GM19395 (cell line): ENCODE data around the gene GLT8D1.
"Not testable (repeated sequence)": the region's sequence is repeated elsewhere in the genome, so short reads cannot be mapped to it uniquely, and the experiment has no call there.

Experiments
- ATAC-seq: cut with Tn5 transposase; IDR thresholded peaks from one replicate; pipeline ENCODE4 v1.9.1; 2021; ENCODE audit warnings: mild to moderate bottlenecking, moderate library complexity; ENCODE audit not compliant: unreplicated experiment

The GLT8D1 gene

GRCh38 chr3:52681596-52681995, 24.0 kb downstream of the GLT8D1 start:
- ATAC-seq: no peak

GRCh38 chr3:52679811-52680210, 25.8 kb downstream of the GLT8D1 start:
- ATAC-seq: no peak

DNA sequence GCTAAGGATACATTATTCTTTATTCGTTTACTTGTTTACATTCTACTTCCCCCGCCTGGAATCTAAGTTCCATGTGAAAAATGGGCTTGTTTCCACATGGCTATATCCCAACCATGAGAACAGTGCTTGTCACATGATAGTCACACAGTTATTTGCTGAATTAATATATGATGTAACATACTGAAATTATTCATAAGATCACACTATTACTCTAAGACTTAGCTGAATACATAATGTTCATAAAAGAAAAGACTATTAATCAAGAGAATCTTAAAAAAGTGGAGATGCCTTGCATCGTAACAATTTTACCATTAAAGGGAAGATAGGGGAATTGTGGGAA, 26.4 kb downstream of the GLT8D1 start:
- ATAC-seq: no peak

- no peak for ATAC-seq
Observed at GRCh38 chr3:52678265-52679198, 27.1 kb downstream of the GLT8D1 start.

GRCh38 chr3:52676201-52676600, 29.4 kb downstream of the GLT8D1 start:
- not testable (repeated sequence) for ATAC-seq

- ATAC-seq: no peak
Observed at GRCh38 chr3:52671676-52672075, 33.9 kb downstream of the GLT8D1 start.

DNA sequence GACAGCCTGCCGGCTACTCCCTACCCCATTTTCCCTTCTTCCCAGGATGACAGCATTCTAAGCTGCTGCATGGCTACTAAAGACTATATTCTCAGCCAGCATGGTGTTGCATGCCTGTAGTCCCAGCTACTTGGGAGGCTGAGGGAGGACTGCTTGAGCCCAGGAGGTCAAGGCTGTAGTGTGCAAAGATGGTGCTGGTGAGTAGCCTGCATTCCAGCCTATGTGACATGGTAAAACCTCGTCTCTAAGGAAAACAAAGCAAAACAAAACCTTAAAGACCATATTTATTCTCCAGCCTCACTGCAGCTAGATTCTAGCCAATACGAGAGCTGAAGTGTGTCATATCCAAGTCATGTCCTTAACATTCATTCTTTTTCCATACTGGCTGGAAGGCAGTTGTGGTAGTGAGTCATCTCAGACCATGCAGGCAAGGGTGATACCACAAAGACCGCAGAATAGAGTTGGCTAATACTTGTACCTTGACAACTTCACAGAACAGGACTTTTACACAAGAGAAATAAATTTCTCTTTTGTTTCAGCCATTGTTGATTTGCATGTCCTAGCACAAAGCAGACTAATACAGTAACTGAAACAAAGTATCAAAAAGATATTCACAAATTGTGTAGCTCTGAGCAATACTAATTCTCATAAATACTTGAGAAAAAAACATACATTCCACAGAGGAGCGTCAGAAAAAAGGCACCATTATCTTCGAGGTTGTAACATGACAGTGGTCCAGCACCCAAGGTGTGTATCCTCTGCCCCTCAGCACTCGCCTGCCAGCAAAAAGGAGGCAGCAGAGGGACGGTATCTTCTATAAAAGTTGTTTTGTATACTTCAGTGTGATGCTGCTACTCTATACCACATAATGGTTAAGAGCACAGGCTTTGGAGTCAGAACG, 34.7 kb downstream of the GLT8D1 start:
- peak; percentile 94 for ATAC-seq

GRCh38 chr3:52663098-52663497, 42.5 kb downstream of the GLT8D1 start:
- no peak for ATAC-seq

GRCh38 chr3:52660046-52660445, 45.5 kb downstream of the GLT8D1 start:
- ATAC-seq: no peak

- ATAC-seq: no peak
Observed at GRCh38 chr3:52655895-52656294, 49.7 kb downstream of the GLT8D1 start.

GRCh38 chr3:52651592-52651991, 54.0 kb downstream of the GLT8D1 start:
- ATAC-seq: no peak

- no peak for ATAC-seq
Observed at GRCh38 chr3:52650439-52650838, 55.2 kb downstream of the GLT8D1 start.

DNA sequence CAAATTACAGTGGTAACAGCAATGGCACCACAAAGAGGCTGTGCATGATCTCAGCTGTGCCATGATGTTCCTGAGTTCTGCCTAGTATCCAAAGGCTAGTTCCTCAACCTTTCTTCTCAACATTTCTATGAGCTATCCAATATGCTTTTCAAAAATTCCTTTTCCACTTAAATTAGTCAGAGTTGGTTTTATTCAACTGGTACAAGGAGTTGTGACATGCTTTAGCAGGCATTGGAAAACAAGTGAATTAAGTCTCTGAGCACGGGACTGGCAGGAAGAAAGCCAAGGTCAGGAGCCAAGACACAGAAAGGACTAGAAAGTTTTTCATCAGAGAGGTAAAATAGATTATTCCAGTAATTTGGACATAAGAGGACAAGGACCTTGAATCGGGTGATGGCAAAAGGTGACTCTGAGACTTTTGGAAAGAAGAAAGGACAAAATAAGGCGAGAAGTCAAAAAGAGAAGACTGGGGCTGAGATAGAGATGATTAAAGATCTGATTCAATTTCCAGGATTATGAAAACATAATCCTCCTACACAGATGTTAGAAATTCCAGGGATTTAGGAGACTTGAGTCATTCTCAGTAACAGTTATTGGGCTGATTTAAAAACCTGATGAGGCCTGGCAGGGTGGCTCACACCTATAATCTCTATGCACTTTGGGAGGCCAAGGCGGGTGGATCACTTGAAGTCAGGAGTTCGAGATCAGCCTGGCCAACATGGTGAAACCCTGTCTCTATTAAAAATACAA, 56.0 kb downstream of the GLT8D1 start:
- ATAC-seq: no peak

DNA sequence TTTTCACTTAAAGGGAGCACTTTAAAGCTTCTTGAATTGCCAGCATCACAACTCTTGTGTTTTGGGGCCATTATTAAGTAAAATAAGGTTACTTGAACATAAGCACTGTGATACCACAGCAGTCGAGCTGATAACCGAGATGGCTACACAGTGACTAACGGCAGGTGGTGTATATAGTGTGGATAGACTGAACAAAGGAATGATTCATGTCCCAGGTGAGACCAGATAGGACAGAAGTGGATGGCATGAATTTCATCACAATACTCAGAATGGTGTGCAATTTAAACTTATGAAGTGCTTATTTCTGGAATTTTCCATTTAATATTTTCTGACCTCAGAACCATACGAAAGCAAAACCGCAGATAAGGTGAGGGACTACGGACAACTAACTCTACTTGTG, 60.0 kb downstream of the GLT8D1 start:
- no peak for ATAC-seq
